Stimulated activated CD4-positive, alpha-beta T cell treated with anti-CD3 and anti-CD28 coated beads, Interleukin-4, amount 100 ng/mL, for 4 hours (primary cell): Measurements from ENCODE around the gene ZNF124.
A peak's percentile ranks its signal among the peaks of the same experiment; 100 is the strongest.
"Not testable (repeated sequence)": the region's sequence is repeated elsewhere in the genome, so short reads cannot be mapped to it uniquely, and the experiment has no call there.

Source experiments
- DNase-seq, 2 experiments: peaks; one replicate each; pipeline ENCODE4 v3.0.0-alpha.2; 2020

Gene ZNF124

GRCh38 chr1:247171875-247172563, at the start of gene ZNF124:
Gene ZNF124 (minus strand): TSS chr1:247172020. CDS start chr1:247171877, 143 bp downstream.
- DNase-seq: not testable (repeated sequence)

- DNase-seq: not testable (repeated sequence)
Measured at GRCh38 chr1:247220280-247220679, 48.5 kb upstream of the ZNF124 start.

- DNase-seq: no peak
Measured at GRCh38 chr1:247218121-247218651, 46.4 kb upstream of the ZNF124 start.

GRCh38 chr1:247216261-247216660, 44.4 kb upstream of the ZNF124 start:
- no peak for DNase-seq

- no peak for DNase-seq
Measured at GRCh38 chr1:247212627-247213617, 41.1 kb upstream of the ZNF124 start.

- DNase-seq: no peak
Measured at GRCh38 chr1:247212012-247212411, 40.2 kb upstream of the ZNF124 start.

GRCh38 chr1:247211339-247211738, 39.5 kb upstream of the ZNF124 start:
- DNase-seq: no peak

GRCh38 chr1:247210376-247211117, 38.7 kb upstream of the ZNF124 start:
- DNase-seq: peak; percentile 91 to 94

- DNase-seq: no peak
Measured at GRCh38 chr1:247210062-247210375, 38.2 kb upstream of the ZNF124 start.

GRCh38 chr1:247209396-247209795, 37.6 kb upstream of the ZNF124 start:
- no peak for DNase-seq

GRCh38 chr1:247204177-247204647, 32.4 kb upstream of the ZNF124 start:
- DNase-seq: no peak

GRCh38 chr1:247198781-247199180, 27.0 kb upstream of the ZNF124 start:
- no peak for DNase-seq

- no peak for DNase-seq
Measured at GRCh38 chr1:247193958-247194357, 22.1 kb upstream of the ZNF124 start.

GRCh38 chr1:247189981-247190798, 18.4 kb upstream of the ZNF124 start:
- no peak for DNase-seq

GRCh38 chr1:247185667-247186066, 13.8 kb upstream of the ZNF124 start:
- no peak for DNase-seq

GRCh38 chr1:247184254-247184653, 12.4 kb upstream of the ZNF124 start:
- no peak for DNase-seq

- DNase-seq: no peak
Measured at GRCh38 chr1:247182994-247183393, 11.2 kb upstream of the ZNF124 start.

GRCh38 chr1:247180581-247180980, 8.8 kb upstream of the ZNF124 start:
- no peak for DNase-seq

GRCh38 chr1:247177755-247178154, 5.9 kb upstream of the ZNF124 start:
- no peak for DNase-seq

- DNase-seq: no peak
Measured at GRCh38 chr1:247175458-247175857, 3.6 kb upstream of the ZNF124 start.

- no peak for DNase-seq
Measured at GRCh38 chr1:247173431-247173830, 1.6 kb upstream of the ZNF124 start.

GRCh38 chr1:247172996-247173395, 1.2 kb upstream of the ZNF124 start:
- DNase-seq: no peak
